GM19328 (cell line): ENCODE results near the gene GPRASP3.

Experiments
- ATAC-seq: cut with Tn5 transposase; IDR thresholded peaks from one replicate; pipeline ENCODE4 v1.9.1; 2021; ENCODE audit warnings: mild to moderate bottlenecking, moderate library complexity; ENCODE audit not compliant: unreplicated experiment

Gene GPRASP3

GRCh38 chrX:102745857-102746584 is 25.5 kb downstream of the GPRASP3 start:
- ATAC-seq: no peak

- ATAC-seq: no peak
Measured at GRCh38 chrX:102765217-102765616, 44.7 kb downstream of the GPRASP3 start.

- ATAC-seq: no peak
Measured at GRCh38 chrX:102765809-102766208, 45.3 kb downstream of the GPRASP3 start.

GRCh38 chrX:102767287-102767686 is 46.7 kb downstream of the GPRASP3 start:
- no peak for ATAC-seq

GRCh38 chrX:102768987-102769761 is 48.6 kb downstream of the GPRASP3 start:
- ATAC-seq: peak; percentile 92
